Natural killer cell (primary cell): ENCODE data around the gene TANGO2. TPM values are rescaled to one million over a fixed set of nuclear protein-coding genes. Genes with fewer than 3 reads are reported as not detected.

ENCODE experiments used
- ATAC-seq, 3 donors: fragments of 150-1000 bp in 2 of 3; fragments of 200-7000 bp in 1 of 3; cut with Tn5 transposase; 1 replicate in 1 of 3; 2 replicates in 2 of 3; pipeline ENCODE4 v1.10.0; 2021; ENCODE audit warnings: mild to moderate bottlenecking in 2 of 3, moderate library complexity in 2 of 3
- DNase-seq, 2 donors: peaks; one replicate each; pipeline versions ENCODE4 v3.0.0 to v3.0.0-alpha.2; 2013 to 2021; ENCODE audit warnings: mixed read lengths in 1 of 2
- H3K27ac ChIP-seq: one replicate; pipeline ENCODE4 v1.5.1; 2013; ENCODE audit warnings: mild to moderate bottlenecking, low read length
- H3K27me3 ChIP-seq: one replicate; pipeline ENCODE4 v1.6.1; 2013; ENCODE audit warnings: low read length; ENCODE audit not compliant: control insufficient read depth, insufficient read depth
- H3K36me3 ChIP-seq: one replicate; pipeline ENCODE4 v1.6.1; 2013; ENCODE audit warnings: low read length; ENCODE audit not compliant: control insufficient read depth, insufficient read depth
- H3K4me1 ChIP-seq: one replicate; pipeline ENCODE4 v1.6.1; 2013; ENCODE audit warnings: low read length; ENCODE audit not compliant: control insufficient read depth, insufficient read depth
- H3K4me3 ChIP-seq: one replicate; pipeline ENCODE4 v1.5.1; 2013; ENCODE audit warnings: low read length
- H3K9me3 ChIP-seq: one replicate; pipeline ENCODE4 v1.6.1; 2013; ENCODE audit warnings: low read length; ENCODE audit not compliant: control insufficient read depth, insufficient read depth
- H3K27ac Mint-ChIP-seq, 2 donors: one replicate each; pipeline ENCODE4 v1.8.0; 2022; ENCODE audit warnings: mild to moderate bottlenecking in 2 of 2, mixed read lengths in 2 of 2, moderate library complexity in 1 of 2
- H3K27me3 Mint-ChIP-seq, 2 donors: one replicate each; pipeline ENCODE4 v1.8.0; 2022; ENCODE audit warnings: low read depth in 2 of 2, mixed read lengths in 2 of 2
- H3K36me3 Mint-ChIP-seq: one replicate; pipeline ENCODE4 v1.8.0; 2022; ENCODE audit warnings: mixed read lengths
- H3K4me1 Mint-ChIP-seq, 2 donors: one replicate each; pipeline ENCODE4 v1.8.0; 2022; ENCODE audit warnings: mixed read lengths in 2 of 2
- H3K4me3 Mint-ChIP-seq: one replicate; pipeline ENCODE4 v1.8.0; 2022; ENCODE audit warnings: mild to moderate bottlenecking, moderate library complexity, mixed read lengths
- H3K9me3 Mint-ChIP-seq, 2 donors: one replicate each; pipeline ENCODE4 v1.8.0; 2022; ENCODE audit warnings: mixed read lengths in 2 of 2
- WGBS: methylation state at CpG from one replicate; pipeline ENCODE4 v1.1.7; 2013; ENCODE audit warnings: missing lambda C conversion rate; ENCODE audit not compliant: insufficient coverage; 5-methylcytosine and 5-hydroxymethylcytosine counted together
- intact Hi-C: fragments of 100-400 bp; cut with micrococcal nuclease; formaldehyde crosslinking; loops from one replicate; pipeline ENCODE4 v1.14.2; 2022
- total RNA-seq, 4 donors: library from RNA; stranded (reverse); fragments of 120-200 nt in 1 of 4; gene quantifications; one replicate each; pipeline versions ENCODE4 v1.2.3 to v1.2.4, GENCODE V29; 2013 to 2022
- TF ChIP-seq, protein P1 (sequence below): fragments of 200-600 bp; IDR thresholded peaks from one replicate; pipeline ENCODE4 v1.8.0; 2022; ENCODE audit warnings: antibody characterized with exemption

TANGO2 gene
- total RNA-seq, 3 donors from 2014 or later (not counting 1 experiment from before 2014, with no cell fraction given), result 33.3 to 53.0 (median 46.2) TPM

DNA sequence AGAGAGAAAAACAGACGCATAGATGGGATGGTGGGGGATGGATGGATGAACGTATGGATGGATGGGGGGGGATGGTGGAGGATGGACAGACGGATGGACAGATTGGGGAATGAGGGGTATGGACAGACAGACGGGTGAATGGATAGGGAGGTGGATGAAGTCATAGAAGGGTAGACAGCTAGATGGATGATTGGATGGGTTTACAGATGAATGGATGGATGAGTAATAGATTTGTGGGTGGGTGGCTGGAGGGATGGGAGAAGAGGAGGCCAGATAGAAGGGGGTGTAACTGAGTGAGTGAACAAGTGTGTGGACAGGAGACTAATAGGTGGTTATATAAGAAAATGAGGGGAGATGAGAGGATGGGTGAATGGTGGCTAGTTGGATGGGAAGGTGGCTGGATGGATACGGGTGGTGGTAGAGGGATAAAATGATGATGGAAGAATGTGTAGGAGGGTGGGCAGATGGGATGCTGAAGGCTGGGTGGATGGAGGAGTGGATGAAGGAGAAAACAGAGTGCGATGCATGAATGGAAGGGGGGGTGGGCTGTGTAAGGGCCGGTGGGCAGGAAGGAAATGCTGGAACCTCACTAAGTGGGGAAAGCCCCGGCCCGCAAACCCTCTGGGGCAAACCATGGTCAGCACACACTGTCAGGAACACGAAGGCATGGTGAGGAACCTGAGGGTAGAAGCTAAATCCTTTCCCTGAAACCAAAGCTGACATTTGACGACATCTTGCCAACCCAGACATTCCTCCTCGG is 25.9 kb upstream of the TANGO2 start:
- TF ChIP-seq, protein P1, sequence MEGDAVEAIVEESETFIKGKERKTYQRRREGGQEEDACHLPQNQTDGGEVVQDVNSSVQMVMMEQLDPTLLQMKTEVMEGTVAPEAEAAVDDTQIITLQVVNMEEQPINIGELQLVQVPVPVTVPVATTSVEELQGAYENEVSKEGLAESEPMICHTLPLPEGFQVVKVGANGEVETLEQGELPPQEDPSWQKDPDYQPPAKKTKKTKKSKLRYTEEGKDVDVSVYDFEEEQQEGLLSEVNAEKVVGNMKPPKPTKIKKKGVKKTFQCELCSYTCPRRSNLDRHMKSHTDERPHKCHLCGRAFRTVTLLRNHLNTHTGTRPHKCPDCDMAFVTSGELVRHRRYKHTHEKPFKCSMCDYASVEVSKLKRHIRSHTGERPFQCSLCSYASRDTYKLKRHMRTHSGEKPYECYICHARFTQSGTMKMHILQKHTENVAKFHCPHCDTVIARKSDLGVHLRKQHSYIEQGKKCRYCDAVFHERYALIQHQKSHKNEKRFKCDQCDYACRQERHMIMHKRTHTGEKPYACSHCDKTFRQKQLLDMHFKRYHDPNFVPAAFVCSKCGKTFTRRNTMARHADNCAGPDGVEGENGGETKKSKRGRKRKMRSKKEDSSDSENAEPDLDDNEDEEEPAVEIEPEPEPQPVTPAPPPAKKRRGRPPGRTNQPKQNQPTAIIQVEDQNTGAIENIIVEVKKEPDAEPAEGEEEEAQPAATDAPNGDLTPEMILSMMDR, result no peak
- Histone ChIP-seq H3K27me3 (no peaks in the 10 kb centered on the region), H3K36me3 (no peaks in the 10 kb centered on the region), H3K4me3 (no peak overlapping the region), H3K4me1 (no peaks in the 10 kb centered on the region), H3K27ac (no peak overlapping the region), H3K9me3 (no peaks in the 10 kb centered on the region)
- intact Hi-C loops, result no loop called here
- Mint-ChIP-seq H3K27ac (peak overlapping the region in 1 of 2 donors; percentile 27), H3K36me3 (no peaks in the 10 kb centered on the region), H3K27me3 (no peaks in the 10 kb centered on the region), H3K4me3 (no peak overlapping the region), H3K4me1 (no peaks in the 10 kb centered on the region), H3K9me3 (no peaks in the 10 kb centered on the region)
- 80% methylated on average over 12 of the region's 12 CpGs for WGBS
- DNase-seq (no peak), ATAC-seq (no peak)

DNA sequence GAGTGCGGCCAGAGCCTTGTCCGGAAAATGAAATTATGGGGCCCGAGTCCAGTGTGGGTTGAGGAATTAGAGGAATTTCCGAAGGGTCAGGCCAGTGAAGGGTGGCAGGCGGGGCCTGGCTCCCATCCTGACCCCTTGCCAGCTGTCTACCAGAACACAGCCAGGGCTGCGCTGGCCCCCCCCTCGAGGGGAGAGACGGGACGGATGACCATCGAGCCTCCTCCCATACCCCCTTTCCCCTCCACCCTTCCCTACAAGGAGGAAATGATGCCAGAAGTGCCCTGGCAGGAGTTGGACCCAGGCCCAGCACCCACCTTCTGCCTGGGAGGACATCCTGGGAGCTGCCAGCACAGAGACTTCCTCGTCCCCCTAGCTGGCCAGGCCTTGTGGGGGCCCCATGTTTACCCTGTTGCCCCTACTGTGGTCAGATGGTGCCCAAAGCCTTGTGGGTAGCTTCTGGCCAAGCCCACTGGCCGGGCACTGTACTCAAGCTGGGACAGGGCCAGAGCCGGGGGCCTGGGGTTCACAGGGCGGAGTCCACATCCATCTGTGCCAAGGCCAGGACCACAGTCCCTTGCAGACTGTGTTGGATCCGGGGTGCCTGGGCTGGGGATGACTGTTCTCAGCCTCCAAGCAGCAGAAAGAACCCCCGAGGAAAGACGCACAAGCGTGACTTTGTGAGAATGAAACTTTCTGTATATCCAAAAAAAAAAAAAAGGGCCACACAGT is 25.1 kb upstream of the TANGO2 start:
- TF ChIP-seq, protein P1, result no peak
- intact Hi-C loops, result no loop called here
- Mint-ChIP-seq H3K4me1 (no peaks in the 10 kb centered on the region), H3K36me3 (no peaks in the 10 kb centered on the region), H3K27ac (no peak overlapping the region), H3K4me3 (no peak overlapping the region), H3K27me3 (no peaks in the 10 kb centered on the region), H3K9me3 (no peaks in the 10 kb centered on the region)
- DNase-seq, result no peak
- WGBS, result 87% methylated on average over 18 of the region's 18 CpGs
- Histone ChIP-seq H3K27ac (no peak overlapping the region), H3K9me3 (no peaks in the 10 kb centered on the region), H3K4me3 (no peak overlapping the region), H3K36me3 (no peaks in the 10 kb centered on the region), H3K27me3 (no peaks in the 10 kb centered on the region), H3K4me1 (no peaks in the 10 kb centered on the region)
- no peak for ATAC-seq

DNA sequence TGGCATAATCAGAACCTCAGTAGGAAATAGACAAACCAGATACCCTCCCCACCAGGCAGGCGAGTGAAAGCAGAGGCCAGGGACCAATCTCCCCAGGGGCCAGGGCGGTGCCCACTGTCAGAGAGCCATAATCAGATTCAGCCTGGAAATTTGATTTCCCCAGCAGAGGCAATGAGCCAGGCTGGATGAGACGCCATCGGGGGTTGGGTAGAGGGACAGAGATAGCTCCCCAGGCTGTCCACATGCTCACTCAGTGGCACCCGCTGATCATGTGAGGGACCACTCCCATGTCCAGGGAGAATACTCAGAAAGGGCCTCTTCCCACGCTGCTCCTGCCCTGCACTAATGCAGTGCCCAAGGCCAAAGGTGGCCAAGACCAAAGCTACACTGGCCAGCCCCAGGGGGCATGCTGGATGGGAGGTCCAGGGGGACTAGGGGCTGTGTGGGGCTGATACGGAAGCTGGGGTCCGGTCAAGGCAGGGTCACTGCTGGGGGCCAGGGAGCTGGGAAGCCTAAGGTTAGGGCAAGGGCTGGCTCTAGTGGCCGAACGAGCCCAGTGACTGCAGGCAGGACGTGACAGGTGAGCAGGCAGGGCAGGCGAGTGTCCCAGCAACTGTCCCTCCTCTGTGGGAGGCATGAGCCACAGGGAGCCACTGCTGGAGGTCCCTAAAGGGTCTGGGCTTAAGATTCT is 24.1 kb upstream of the TANGO2 start:
- H3K36me3 Mint-ChIP-seq, result no peaks in the 10 kb centered on the region
- TF ChIP-seq, protein P1, result no peak
- H3K4me1 Mint-ChIP-seq, result no peaks in the 10 kb centered on the region
- Histone ChIP-seq H3K4me3 (no peak overlapping the region), H3K9me3 (no peaks in the 10 kb centered on the region), H3K27ac (no peak overlapping the region), H3K27me3 (no peaks in the 10 kb centered on the region), H3K4me1 (no peaks in the 10 kb centered on the region), H3K36me3 (no peaks in the 10 kb centered on the region)
- H3K27ac Mint-ChIP-seq, result no peak overlapping the region
- DNase-seq, result no peak
- no peaks in the 10 kb centered on the region for H3K9me3 Mint-ChIP-seq
- ATAC-seq, result no peak
- no peak overlapping the region for H3K4me3 Mint-ChIP-seq
- no peaks in the 10 kb centered on the region for H3K27me3 Mint-ChIP-seq
- WGBS, result 85% methylated on average over 12 of the region's 12 CpGs
- intact Hi-C loops, result no loop called here
